GM21825 (cell line): Measurements from ENCODE around the gene DEPP1.
A peak's percentile ranks its signal among the peaks of the same experiment; 100 is the strongest.

Experiments used
- ATAC-seq: cut with Tn5 transposase; IDR thresholded peaks from one replicate; pipeline ENCODE4 v1.9.1; 2021; ENCODE audit warnings: mild to moderate bottlenecking, moderate library complexity; ENCODE audit not compliant: unreplicated experiment

Gene DEPP1

GRCh38 chr10:44934416-44935200 is 44.0 kb downstream of the DEPP1 start:
- no peak for ATAC-seq

GRCh38 chr10:44933451-44934321 is 44.9 kb downstream of the DEPP1 start:
- ATAC-seq = no peak

GRCh38 chr10:44932517-44933450 is 45.8 kb downstream of the DEPP1 start:
- peak; percentile 98 for ATAC-seq

- no peak for ATAC-seq
Observed at GRCh38 chr10:44931621-44932516, 46.7 kb downstream of the DEPP1 start.

GRCh38 chr10:44930904-44931620 is 47.5 kb downstream of the DEPP1 start:
- ATAC-seq = no peak

- no peak for ATAC-seq
Observed at GRCh38 chr10:44929356-44930255, 49.0 kb downstream of the DEPP1 start.

GRCh38 chr10:44928462-44928861 is 50.1 kb downstream of the DEPP1 start:
- ATAC-seq = no peak

- no peak for ATAC-seq
Observed at GRCh38 chr10:44927352-44927751, 51.3 kb downstream of the DEPP1 start.

- no peak for ATAC-seq
Observed at GRCh38 chr10:44926751-44927351, 51.8 kb downstream of the DEPP1 start.
